Pulmonary artery endothelial cell (primary cell): ENCODE data around the gene KCNQ5. TPM values are rescaled to one million over a fixed set of nuclear protein-coding genes. Genes with fewer than 3 reads are reported as not detected.

Experiments used
- DNase-seq: peaks from one replicate; pipeline ENCODE4 v3.0.0-alpha.2; 2011; ENCODE audit warnings: low read depth, low spot score
- total RNA-seq: library from RNA; depleted of rRNA; stranded (reverse); fragments of >200 nt; gene quantifications from 2 replicates; pipeline ENCODE4 v1.2.3, GENCODE V29; 2014

Gene KCNQ5
- total RNA-seq, 1 donor from 2014 or later = not detected

DNA sequence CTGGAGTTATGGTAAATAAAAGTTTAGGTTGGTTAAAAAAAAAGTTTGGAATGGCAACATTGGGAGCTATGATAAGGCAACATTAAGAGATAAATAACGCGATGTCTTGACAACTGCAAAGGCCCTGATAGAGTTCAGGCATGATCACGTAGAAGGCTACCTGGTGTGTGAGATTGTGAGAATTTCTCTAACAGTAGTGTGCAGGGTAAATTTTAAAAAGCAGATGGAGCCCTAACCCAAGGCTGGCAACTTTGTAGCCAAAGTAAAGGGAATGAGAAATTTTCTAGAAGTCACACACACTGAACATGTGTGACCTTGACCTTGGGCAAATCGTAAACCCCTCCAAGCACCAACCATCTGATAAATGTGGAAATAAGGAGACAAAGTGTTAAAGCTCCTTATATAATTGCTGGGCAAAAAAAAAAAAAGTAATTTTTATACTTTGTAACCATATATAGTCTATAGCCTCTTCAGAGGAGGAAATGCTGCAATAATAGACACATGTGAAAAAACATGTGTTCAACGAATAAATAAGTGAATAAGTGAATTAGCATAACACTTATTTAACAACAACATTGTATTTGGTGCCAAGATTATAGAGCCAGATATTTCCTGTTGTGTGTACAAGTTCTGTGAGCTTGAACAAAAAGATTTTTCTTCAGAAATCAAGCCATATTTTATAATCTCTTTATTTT, 18.2 kb downstream of the KCNQ5 start:
- DNase-seq = no peak

DNA sequence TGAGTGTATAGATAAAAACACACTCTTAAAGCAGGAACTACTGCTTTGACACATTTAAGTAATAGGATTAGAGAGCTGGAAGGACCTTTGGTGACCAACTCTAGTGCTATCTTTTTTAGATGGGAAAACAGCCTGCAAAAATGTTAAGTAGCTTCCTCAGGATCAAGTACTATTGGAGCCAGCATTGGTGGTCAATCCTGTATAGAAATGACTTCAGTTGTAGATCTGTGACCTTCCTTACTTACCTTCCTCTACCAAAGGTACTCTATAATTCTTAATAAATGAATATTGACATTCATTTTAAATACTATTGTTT, 18.7 kb downstream of the KCNQ5 start:
- DNase-seq = no peak

DNA sequence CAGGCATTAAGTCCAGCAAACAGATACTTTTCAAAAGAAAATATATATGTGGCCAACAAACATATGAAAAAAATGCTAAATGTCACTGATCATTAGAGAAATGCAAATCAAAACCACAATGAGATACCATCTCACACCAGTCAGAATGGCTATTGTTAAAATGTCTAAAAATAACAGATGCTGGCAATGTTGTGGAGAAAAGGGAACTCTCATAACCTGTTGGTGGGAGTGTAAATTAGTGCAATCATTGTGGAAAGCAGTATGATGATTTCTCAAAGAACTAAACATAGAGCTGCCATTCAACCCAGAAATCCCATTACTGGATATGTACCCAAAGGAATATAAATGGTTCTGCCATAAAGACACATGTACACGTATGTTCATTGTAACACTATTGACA, 20.6 kb downstream of the KCNQ5 start:
- no peak for DNase-seq

DNA sequence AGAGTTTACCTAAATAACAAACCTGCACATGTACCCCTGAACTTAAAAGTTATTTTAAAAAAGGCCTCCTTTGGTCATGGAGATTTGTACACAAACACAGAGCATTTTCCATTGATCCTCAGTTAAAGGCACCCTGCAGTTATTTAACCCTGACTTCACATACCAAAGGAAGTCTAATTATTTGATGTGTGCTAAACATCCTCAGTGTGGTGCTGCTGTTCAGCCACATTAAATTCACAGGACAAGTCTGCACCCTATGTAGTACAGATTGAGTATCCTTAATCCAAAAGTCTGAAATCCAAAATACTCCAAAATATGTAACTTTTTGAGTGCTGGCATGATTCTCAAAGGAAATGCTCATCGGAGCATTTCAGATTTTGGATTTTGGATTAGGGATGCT, 21.4 kb downstream of the KCNQ5 start:
- no peak for DNase-seq

DNA sequence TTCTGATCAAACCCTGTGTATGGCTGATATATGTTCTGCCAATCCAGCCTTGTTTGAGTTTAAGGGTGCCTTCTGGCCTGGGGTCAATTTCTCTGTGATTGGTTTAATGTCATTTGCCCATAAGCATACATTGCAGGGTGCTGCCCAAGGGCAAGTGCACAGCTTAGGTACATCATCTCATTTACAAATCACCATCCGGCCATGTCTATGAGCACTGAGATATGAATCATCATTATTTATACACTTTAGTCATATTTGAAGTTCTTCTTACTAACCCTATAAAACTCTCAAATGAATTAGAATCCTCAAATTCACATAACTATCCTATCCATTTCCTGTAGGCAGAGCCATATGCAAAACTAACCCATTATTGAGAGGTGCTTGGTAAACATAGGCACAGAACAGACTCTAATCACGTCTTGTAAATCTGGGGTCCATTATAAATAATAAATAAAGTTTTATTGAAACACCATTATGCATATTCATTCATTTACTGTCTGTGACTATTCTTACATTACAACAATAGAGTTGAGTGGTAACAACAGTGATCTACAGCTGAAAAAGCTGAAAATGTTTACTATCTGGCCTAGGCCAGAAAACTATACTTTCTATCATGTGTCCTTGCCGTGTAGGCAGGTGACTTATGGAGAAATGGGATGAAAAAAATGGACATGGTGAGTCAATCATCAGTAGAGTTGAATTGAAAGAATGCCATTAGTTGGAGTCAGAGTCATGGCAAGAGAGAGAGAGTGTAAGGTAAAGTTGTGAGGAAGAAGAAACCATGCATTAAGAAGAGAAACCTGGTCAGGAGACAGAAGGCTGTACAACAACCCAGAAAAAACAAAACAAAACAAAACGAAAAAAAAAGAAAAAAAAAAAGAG, 25.0 kb downstream of the KCNQ5 start:
- no peak for DNase-seq

DNA sequence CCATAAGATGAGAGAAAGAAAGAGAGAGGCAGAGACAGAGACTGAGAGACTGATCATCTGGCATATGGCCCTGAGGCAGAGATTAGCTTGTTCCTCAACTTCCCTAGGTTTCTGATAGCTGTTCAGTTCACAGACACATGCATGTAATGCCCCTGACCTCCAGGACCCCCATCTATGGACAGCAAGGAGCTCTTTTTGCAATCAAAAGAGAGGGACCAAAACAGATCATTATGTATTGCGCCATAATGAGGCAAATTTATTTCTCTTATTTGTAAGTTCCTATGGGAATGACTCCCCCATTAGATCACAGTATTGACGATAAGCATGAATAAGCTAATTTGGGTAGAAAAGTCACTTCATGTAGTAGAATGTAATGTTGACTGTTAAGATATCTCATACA, 25.6 kb downstream of the KCNQ5 start:
- DNase-seq = no peak

DNA sequence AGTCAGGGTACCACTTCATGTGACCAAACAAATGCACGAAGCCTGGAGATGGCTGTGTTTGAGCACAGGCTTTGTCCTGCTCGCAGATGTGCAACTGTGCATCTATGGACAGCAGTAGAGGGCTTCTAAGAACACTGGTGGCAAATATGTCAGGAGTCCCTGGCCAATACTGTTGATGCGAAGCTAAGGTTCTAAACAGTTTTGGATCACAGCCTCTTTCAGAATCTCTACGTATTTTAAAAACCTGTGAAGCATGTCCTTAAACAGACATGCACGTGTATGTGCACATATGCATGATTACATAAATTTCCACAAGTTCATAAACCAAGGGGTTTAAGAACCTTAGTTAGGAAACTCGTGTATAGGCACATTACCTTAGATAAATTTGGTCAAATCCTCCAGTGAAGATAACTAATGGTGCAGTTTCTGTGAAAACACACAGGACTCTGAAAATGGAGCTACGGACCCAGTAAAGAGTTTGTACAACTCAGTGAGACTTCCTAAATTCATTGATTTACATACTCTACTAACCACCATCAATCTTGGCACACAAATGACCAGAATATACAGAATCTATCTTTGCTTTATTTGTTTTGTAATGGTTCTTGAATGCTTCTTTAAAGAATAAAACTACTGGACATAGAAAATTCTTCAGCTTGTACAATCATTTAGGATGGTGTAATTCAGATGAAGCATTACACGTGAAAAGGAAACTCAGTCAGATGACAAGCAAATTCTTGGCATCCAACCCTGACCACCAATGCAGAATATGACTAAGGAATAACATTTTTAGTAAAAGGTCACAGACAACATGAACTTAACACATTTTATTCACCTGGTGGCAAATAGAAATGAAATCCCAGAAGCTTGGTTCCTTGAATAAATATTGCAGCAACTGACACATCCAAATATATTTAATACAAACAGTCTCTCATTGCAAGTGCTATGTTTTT, 27.4 kb downstream of the KCNQ5 start:
- DNase-seq = no peak

DNA sequence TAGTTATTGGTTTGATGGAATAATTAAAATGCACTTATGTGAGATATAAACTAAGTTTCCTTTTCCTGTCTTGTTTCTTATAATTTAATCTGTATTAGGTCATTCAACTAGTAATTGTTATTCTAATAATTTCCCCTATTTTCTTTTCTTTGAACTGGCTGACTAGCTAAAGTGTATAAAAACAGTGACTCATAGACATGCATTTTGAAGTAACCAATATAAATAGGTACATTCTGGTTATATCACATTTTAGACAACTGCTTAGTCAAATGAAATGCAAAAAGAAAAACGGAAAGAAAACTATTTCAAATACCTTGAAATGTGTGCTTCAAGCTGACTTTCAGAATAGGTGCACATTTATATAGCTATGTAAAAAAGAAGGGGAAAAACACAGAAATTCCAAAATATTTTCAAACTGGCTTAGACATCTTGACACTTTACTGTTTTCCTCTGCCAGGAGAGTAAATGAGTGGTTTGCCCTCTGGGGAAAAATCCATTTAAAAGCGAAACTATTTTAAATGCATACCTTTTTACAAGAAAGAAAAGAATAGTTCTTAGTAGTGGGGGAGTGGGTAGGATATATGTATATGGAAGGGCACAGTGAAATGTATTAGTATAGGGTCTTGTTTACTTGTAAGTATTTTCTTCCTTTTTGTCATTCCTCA, 28.3 kb downstream of the KCNQ5 start:
- no peak for DNase-seq

DNA sequence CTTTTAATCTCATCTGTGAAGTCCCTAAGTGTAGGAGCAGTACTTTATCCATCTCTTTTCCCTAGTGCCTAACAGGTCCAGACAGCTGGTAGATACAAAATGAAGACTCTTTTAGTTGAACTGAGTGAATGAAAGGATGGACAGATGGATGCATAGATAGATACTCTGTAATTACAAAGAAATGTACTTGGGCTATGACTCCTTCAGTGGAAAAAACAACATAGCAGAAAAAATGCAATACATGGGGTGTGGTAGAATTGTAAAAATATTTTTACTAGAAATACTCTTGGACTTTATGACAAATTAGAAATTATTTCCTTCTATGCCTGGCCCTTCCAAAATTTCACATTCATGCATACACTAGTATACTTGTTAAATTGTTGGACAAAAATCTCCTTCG, 29.3 kb downstream of the KCNQ5 start:
- DNase-seq = no peak

DNA sequence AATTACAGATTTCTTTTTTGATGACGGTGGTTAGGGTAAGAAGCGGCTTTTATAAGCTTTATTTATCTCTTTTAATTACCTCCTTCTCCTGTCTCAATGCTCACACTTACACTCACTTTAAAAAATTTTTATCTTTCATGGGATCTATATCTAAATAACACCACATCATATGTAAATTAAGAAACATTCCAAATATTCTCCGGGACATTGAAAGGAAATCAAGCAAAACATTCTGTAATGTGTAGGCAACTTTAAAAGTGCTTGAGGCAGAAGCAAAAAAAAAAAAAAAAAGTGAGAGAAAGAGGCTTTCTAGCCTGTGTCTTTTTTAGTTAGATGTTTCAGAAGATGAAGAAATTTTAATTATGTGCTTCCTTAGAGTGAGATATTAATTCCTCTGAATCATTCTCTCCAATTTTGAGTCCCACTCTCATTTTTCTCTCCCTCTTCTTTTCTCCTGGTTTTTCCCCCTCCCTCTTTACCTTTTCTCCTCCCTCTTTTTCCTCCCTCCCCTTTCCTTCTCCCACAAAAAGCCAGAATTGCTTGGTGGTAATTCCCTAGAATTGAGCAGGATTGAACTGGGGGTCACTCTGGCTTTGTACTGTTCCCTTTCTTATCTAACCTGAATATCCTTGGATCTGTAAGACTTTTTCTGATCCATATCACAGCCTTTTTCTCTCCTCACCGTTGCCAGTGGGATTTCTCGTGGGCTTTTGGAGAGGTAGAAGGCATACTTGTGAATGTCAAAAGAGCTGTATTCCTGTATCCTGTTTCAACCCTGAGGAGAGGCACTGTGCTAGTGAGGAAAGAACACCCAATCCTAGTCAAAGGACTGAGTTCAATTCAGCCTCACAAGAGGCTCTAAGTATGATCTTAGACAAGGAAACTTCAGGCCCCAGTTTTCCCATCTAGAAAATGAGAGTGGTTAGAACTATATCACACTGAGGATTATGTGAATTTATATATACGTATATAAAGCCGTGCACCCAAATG, 30.4 kb downstream of the KCNQ5 start:
- DNase-seq = no peak

DNA sequence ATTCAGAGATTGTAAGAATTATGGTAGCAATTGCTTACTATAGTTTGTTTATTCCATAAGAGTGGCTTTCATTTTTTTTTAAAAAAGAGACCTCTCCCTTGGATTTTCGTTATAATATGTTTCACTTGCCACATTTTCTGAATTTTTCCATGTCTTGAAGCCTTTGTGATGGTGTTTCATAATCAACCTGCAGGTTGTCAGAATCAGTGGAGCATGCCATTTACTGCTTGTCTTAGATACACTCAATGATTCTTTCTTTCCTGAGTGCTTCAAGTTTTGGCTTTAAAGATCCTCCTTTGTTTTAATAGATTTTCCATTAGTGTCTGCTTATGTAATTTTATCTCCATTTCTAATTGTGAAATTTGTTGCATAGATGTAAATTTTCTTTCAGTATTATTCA, 31.2 kb downstream of the KCNQ5 start:
- no peak for DNase-seq

DNA sequence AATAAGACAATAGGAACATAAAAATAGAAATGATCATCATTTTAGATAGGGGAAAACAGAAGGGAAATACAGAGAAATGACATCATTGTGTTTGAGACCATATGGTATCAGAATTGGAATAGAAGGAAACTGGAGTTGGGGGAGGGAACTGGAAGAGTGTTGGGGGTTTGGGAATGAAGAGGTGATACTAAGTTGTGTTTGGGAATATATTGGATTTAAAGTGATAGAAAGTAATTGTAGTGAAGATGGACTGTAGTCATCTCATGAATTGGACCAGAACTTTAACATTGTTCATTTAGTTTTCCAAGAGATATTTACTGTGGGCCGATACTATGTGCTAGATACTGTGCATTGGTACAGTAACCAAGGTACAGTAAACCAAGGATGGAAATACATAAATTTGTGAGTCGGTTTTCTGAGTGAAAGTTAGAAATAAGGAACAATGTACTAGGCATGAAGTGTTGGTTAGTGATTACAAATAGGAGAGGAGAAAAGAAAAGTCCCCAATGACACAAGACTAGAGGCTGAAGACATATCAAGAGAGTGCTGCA, 32.3 kb downstream of the KCNQ5 start:
- no peak for DNase-seq

DNA sequence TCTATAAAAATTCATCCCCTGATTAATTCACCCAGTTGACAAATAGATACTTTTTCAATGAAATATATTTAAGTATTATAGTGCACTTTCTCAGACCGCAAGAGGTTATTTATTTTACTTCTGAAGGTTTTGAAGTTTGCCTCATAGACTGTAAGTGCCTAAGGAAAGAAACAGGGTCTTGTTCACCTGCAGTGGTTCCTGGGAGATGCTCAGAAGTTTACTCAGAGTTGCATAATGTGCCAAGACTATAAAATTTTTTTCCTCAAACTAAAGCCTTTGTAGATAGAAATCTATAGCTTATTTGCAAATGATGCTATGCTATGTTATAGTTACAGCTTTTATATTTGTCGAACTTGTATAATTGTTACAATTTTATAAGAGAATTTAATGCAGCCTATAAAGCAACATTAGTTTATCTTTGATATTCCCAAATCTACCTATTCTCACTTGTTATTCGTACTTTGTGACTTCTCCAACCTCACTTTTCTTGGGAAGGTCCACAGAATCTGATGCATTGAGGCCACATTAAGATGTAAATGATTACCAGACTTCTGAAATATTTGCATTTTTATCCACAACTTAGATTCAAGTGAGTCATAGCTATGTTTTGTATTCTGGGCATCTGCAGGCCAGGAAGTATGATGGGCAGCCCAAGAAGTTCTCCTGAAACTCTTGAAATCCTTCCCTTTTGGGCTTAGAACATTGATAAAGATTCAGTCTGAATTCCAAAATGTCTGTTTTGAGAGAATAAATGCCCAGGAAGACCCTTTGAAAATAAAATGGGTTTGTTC, 35.7 kb downstream of the KCNQ5 start:
- DNase-seq = no peak

DNA sequence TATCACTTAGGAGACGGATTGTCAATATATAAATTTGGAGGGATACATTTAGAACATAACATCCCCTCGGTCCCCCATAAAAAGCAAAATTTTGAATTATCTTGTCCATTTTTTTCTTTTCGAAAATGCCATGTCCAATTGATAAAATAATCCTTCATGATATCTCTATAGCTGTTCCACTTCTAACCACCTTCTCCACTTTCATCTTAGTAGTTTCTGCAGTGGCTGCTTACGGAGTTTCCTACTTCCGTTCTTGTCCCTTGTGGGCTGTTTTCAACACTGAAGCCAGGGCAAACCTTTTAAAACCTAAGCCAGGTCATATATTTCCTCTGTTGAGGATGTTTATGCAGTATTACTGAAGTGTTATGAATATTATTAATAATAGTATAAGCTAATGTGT, 37.9 kb downstream of the KCNQ5 start:
- DNase-seq = no peak

DNA sequence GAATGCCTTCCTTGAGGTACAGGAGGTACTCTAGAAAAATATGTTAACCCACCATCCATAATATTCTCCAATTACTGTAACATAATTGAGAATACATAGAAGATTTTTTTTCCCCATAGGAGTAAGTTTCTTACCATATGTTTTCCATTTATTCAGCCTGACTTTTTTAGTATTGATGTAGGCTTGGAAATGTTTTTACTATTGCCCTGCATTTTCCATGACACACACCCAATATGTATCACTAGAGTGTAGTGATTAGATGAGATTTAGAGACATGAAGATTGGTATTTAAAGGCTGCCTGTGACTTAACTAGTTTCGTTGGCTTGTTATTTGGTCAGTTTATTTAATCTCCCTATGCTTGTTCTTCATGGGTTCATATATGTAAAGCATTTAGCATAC, 39.5 kb downstream of the KCNQ5 start:
- DNase-seq = no peak

DNA sequence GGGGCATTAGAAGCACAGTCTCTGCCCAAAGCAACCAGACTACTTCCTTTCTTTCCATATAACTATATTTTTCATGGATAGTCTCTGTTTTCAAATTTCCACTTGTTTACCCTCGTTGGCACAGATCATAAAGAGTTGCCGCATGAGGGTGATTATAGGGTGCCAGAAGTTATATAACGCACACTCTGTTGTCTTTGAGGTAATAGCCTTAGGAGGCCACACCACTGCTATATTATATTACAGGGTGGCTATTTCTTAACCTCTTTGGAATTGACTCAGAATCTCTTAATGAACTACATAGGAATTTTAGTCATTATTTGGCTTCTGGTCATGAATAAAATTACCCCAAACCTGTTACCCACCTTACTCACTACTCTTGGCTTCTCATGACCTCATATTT, 43.7 kb downstream of the KCNQ5 start:
- no peak for DNase-seq

DNA sequence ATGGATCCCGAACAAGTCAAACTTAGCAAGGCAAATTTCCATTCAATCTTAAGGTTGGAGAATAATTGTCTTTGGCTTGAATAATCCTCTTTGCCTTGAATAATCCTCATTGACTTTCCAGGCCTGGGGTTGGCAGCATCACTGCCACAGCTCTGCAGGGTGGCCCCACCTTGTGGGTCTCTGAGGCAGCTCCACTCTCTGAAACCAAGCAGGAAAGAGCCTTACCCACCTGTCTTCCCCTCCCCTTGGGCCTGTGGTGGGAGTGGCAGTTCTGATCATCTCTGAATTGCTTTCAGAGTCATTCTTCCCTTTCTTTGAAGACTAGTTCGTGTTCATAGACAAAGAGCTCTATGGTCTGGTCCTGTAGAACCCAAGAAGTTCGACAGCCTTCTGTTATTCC, 47.5 kb downstream of the KCNQ5 start:
- no peak for DNase-seq

DNA sequence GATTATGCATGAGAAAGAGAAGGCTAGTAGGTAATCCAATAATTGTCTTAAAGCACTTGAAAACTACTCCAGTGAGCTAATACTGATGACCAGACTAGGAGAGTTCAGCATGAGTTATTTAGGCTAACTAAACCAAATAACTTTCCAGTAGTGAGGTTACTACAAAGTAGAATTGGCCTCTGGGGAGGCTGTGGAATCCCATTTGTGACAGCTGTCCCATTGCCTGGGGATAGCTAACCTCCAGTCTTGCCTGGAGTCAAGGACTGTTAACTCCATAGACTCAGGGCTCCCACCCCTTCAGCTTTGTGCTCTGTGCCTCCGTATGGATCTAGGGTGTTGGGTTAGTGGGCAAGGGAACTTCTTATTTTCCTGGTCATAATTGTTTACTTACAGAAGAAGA, 51.0 kb downstream of the KCNQ5 start:
- no peak for DNase-seq

DNA sequence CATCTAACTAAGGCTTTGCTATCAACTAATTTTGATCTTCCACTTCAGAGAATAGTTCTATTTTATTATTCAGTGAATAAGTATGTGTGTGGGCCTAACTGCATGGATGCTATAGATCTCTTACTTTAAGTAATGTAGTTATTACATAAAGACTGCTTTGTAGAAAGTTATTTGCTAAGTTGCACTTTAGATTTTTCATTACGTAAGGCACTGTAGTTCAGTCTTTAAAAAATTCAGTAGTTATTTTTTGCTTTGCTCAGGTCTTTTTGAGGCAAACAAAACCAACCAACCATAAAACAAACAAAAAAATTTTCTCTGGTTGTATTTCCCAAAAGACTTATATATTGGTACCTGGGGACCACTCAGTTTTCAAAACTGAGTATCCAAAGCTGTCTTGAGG, 53.0 kb downstream of the KCNQ5 start:
- no peak for DNase-seq
